OCI-LY3 (cell line): ENCODE measurements around the gene ERCC6L.

ENCODE experiments used
- EZH2phosphoT487 ChIP-seq: fragments of 200-600 bp; shearing (Covaris generic); IDR thresholded peaks from 2 replicates; pipeline ENCODE4 v1.6.1; 2018; ENCODE audit warnings: antibody characterized with exemption, mixed run types, low read depth
- TF ChIP-seq, protein P1 (sequence below): fragments of 200-600, 300-600 bp; sonication (generic); IDR thresholded peaks from 2 replicates; pipeline ENCODE4 v1.5.1; 2014; ENCODE audit warnings: antibody characterized with exemption, low read length, low read depth

DNA sequence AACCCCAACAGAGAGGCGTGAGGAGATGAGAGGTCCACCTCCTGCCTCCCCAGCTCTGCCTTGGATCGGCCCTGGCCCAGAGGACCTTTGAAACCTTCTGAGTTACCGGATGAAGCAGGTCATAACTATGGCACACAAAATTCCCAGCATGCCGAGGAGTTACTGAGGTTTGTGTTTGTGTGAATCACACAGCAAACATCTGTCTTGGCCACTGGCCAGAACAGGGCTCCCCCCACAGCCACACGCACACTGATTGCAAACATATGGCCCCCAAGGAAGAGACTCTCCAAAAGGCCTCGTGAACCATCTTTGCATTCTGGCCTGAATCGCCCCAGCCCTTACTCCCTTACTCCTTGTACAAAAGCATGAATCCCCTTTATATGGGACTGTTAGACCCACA, 19.3 kb upstream of the ERCC6L start:
- TF ChIP-seq, protein P1, sequence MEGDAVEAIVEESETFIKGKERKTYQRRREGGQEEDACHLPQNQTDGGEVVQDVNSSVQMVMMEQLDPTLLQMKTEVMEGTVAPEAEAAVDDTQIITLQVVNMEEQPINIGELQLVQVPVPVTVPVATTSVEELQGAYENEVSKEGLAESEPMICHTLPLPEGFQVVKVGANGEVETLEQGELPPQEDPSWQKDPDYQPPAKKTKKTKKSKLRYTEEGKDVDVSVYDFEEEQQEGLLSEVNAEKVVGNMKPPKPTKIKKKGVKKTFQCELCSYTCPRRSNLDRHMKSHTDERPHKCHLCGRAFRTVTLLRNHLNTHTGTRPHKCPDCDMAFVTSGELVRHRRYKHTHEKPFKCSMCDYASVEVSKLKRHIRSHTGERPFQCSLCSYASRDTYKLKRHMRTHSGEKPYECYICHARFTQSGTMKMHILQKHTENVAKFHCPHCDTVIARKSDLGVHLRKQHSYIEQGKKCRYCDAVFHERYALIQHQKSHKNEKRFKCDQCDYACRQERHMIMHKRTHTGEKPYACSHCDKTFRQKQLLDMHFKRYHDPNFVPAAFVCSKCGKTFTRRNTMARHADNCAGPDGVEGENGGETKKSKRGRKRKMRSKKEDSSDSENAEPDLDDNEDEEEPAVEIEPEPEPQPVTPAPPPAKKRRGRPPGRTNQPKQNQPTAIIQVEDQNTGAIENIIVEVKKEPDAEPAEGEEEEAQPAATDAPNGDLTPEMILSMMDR, result no peak
- no peak for TF ChIP-seq EZH2phosphoT487
